ENCODE measurements around the gene LTB4R2. TPM values are rescaled to one million over a fixed set of nuclear protein-coding genes. Genes with fewer than 3 reads are reported as not detected.

LTB4R2 gene
- total and polyA plus RNA-seq, 7 experiments from 2014 or later: 2.1 to 26.8 (median 14.1) TPM

- Mint-ChIP-seq H3K4me3 (no peak overlapping the region), H3K27me3 (no peaks in the 10 kb centered on the region), H3K36me3 (peaks cover 6 to 35% (median 15%) of the 10 kb centered on the region in 5 donors), H3K9me3 (no peaks in the 10 kb centered on the region), H3K4me1 (peaks cover 0 to 7% (median 0%) of the 10 kb centered on the region in 7 donors), H3K27ac (no peak overlapping the region)
- no peaks in the 10 kb centered on the region for H3K9me3 ChIP-seq (ENCODE audit: control insufficient read depth in 2 of 3, low read length in 3 of 3)
- no peak for ATAC-seq
- CTCF ChIA-PET: no interaction called here
- DNase-seq: no peak
- POLR2A ChIA-PET: interaction anchor here (0.6 to 1.5 kb wide), 3 partner anchors 21 to 87 kb away, joined by 3 to 4 read pairs (median 3); partner anchors contain the start of genes GMPR2 and TINF2
- peaks cover 0 to 64% (median 0%) of the 10 kb centered on the region in 3 experiments for H3K36me3 ChIP-seq (ENCODE audit: control insufficient read depth in 2 of 3, insufficient read depth in 3 of 3, low read length in 3 of 3)
- intact Hi-C loops (cut with micrococcal nuclease): no loop called here
- no peak overlapping the region for H3K4me3 ChIP-seq (ENCODE audit: low read length)
- H3K4me1 ChIP-seq (ENCODE audit: control insufficient read depth in 2 of 2, insufficient read depth in 2 of 2, low read length in 2 of 2): no peaks in the 10 kb centered on the region
- no peaks in the 10 kb centered on the region for H3K27me3 ChIP-seq (ENCODE audit: control insufficient read depth in 2 of 2, insufficient read depth in 2 of 2, low read length in 2 of 2)
- H3K27ac ChIP-seq (ENCODE audit: low read depth, low read length): no peak overlapping the region
These were observed 46.1 kb upstream of the LTB4R2 start for GRCh38 chr14:24263848-24264247.

DNA sequence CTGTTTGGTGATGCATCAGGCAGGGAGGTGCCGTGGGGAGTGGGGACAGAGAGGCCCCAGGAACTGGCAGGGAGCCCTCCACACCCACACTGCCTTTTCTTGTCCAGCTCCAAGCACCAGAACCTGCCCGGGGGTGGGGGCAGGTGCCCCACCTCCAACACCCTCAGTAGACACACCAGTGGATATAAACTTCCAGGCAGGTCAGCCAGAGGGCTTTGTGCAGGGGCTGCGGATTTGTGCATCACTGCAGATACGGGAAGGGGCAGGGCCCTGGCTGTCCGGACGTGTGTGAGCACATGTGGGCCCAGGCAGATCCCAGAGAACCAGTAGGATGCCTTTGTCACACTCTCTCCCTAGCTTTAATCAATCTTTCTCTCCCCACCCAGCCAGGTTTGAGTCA lies 45.6 kb upstream of the LTB4R2 start:
- peaks cover 0 to 64% (median 0%) of the 10 kb centered on the region in 3 experiments for H3K36me3 ChIP-seq (ENCODE audit: control insufficient read depth in 2 of 3, insufficient read depth in 3 of 3, low read length in 3 of 3)
- no peaks in the 10 kb centered on the region for H3K9me3 ChIP-seq (ENCODE audit: control insufficient read depth in 2 of 3, low read length in 3 of 3)
- no peaks in the 10 kb centered on the region for H3K27me3 Mint-ChIP-seq
- intact Hi-C loops (cut with micrococcal nuclease): no loop called here
- peak overlapping the region in 1 of 9 donors; percentile 41 for H3K27ac Mint-ChIP-seq
- H3K27ac ChIP-seq (ENCODE audit: low read depth, low read length): no peak overlapping the region
- no peak for ATAC-seq
- peaks cover 6 to 37% (median 15%) of the 10 kb centered on the region in 5 donors for H3K36me3 Mint-ChIP-seq
- no peaks in the 10 kb centered on the region for H3K27me3 ChIP-seq (ENCODE audit: control insufficient read depth in 2 of 2, insufficient read depth in 2 of 2, low read length in 2 of 2)
- no peaks in the 10 kb centered on the region for H3K9me3 Mint-ChIP-seq
- no peak for DNase-seq
- H3K4me3 ChIP-seq (ENCODE audit: low read length): no peak overlapping the region
- ChIA-PET CTCF (interaction anchor here (0.6 to 0.7 kb wide), 2 partner anchors 34 to 39 kb away, joined by 3 read pairs; no protein-coding TSS in a partner anchor), POLR2A (interaction anchor here (0.5 to 1.7 kb wide), 5 partner anchors 21 to 88 kb away, joined by 3 to 4 read pairs (median 3); partner anchors contain the start of genes DHRS1, GMPR2, NOP9 and TINF2)
- peaks cover 0 to 7% (median 0%) of the 10 kb centered on the region in 7 donors for H3K4me1 Mint-ChIP-seq
- no peaks in the 10 kb centered on the region for H3K4me1 ChIP-seq (ENCODE audit: control insufficient read depth in 2 of 2, insufficient read depth in 2 of 2, low read length in 2 of 2)
- H3K4me3 Mint-ChIP-seq: no peak overlapping the region

DNA sequence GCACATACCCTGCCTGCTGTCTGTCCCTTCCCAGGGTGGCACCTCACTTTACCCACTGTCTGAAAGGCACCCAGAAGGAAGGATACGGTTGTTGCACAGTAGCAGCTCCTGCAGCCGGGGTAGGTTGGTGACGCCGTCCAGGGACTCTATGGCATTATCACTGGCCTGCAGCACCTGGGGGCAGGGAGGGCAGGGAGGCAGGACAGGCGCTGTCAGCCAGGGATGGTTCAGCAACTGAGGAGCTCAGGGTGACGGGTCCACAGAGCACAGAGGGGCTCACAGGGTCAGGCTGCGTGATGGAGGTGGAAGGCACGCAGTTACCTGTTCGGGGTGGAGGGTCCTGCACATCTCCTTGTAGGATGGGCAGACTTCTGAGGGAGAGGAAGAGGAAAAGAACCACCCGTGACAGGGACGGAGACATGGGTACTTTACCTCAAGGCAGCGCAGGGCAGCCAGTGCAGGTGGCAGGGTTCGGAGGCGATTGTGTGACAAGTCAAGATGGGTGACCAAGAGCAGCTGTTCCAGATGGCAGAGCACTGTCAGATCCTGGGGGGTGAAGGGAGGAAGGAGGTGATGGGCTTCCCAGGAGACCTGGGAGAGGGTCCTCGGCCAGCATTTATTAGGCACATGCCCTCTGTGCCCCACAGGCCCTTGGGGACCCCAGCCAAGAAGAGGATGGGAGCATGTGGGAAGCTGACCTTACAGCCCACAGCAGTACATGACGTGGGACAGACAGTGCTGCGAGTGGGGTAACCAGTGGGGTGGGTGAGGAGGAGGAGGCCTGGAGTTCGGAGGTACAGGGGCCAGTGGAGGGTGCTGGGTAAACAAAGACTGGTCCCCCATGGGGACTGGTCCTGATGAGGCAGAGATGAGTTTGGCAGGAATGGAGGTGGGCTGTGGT lies 43.3 kb upstream of the LTB4R2 start:
- H3K27ac ChIP-seq (ENCODE audit: low read depth, low read length): no peak overlapping the region
- H3K4me3 Mint-ChIP-seq: peak overlapping the region in 1 of 10 donors; percentile 39
- POLR2A ChIA-PET: interaction anchor here (0.5 kb wide), 1 partner anchor 1710 kb away, joined by 3 read pairs; no protein-coding TSS in a partner anchor
- H3K9me3 Mint-ChIP-seq: no peaks in the 10 kb centered on the region
- peaks cover 0 to 19% (median 12%) of the 10 kb centered on the region in 7 donors for H3K4me1 Mint-ChIP-seq
- H3K27me3 ChIP-seq (ENCODE audit: control insufficient read depth in 2 of 2, insufficient read depth in 2 of 2, low read length in 2 of 2): no peaks in the 10 kb centered on the region
- no peak for DNase-seq
- H3K36me3 ChIP-seq (ENCODE audit: control insufficient read depth in 2 of 3, insufficient read depth in 3 of 3, low read length in 3 of 3): peaks cover 0 to 63% (median 0%) of the 10 kb centered on the region in 3 experiments
- CTCF ChIA-PET: interaction anchor here (1.3 kb wide), 1 partner anchor 71 kb away, joined by 3 read pairs; no protein-coding TSS in a partner anchor
- H3K27ac Mint-ChIP-seq: peak overlapping the region in 3 of 9 donors; percentile 18 to 73 (median 41)
- no peak overlapping the region for H3K4me3 ChIP-seq (ENCODE audit: low read length)
- H3K27me3 Mint-ChIP-seq: no peaks in the 10 kb centered on the region
- no peak for ATAC-seq
- no peaks in the 10 kb centered on the region for H3K9me3 ChIP-seq (ENCODE audit: control insufficient read depth in 2 of 3, low read length in 3 of 3)
- intact Hi-C loops (cut with micrococcal nuclease): no loop called here
- peaks cover 6 to 29% (median 15%) of the 10 kb centered on the region in 5 donors for H3K36me3 Mint-ChIP-seq
- peaks cover 0 to 7% of the 10 kb centered on the region in 2 donors for H3K4me1 ChIP-seq (ENCODE audit: control insufficient read depth in 2 of 2, insufficient read depth in 2 of 2, low read length in 2 of 2)

- POLR2A ChIA-PET: no interaction called here
- peaks cover 0 to 63% (median 0%) of the 10 kb centered on the region in 3 experiments for H3K36me3 ChIP-seq (ENCODE audit: control insufficient read depth in 2 of 3, insufficient read depth in 3 of 3, low read length in 3 of 3)
- intact Hi-C loops (cut with micrococcal nuclease): no loop called here
- no peaks in the 10 kb centered on the region for H3K9me3 ChIP-seq (ENCODE audit: control insufficient read depth in 2 of 3, low read length in 3 of 3)
- no peaks in the 10 kb centered on the region for H3K9me3 Mint-ChIP-seq
- no peaks in the 10 kb centered on the region for H3K27me3 Mint-ChIP-seq
- CTCF ChIA-PET: no interaction called here
- no peak overlapping the region for H3K4me3 ChIP-seq (ENCODE audit: low read length)
- peaks cover 6 to 27% (median 15%) of the 10 kb centered on the region in 5 donors for H3K36me3 Mint-ChIP-seq
- H3K27ac ChIP-seq (ENCODE audit: low read depth, low read length): no peak overlapping the region
- no peak for DNase-seq
- H3K4me1 ChIP-seq (ENCODE audit: control insufficient read depth in 2 of 2, insufficient read depth in 2 of 2, low read length in 2 of 2): peaks cover 8 to 14% of the 10 kb centered on the region in 2 donors
- peaks cover 8 to 28% (median 21%) of the 10 kb centered on the region in 7 donors for H3K4me1 Mint-ChIP-seq
- ATAC-seq: no peak
- H3K27me3 ChIP-seq (ENCODE audit: control insufficient read depth in 2 of 2, insufficient read depth in 2 of 2, low read length in 2 of 2): no peaks in the 10 kb centered on the region
- H3K4me3 Mint-ChIP-seq: peak overlapping the region in 1 of 10 donors; percentile 48
- no peak overlapping the region for H3K27ac Mint-ChIP-seq
These were observed 42.4 kb upstream of the LTB4R2 start for GRCh38 chr14:24267516-24267915.

DNA sequence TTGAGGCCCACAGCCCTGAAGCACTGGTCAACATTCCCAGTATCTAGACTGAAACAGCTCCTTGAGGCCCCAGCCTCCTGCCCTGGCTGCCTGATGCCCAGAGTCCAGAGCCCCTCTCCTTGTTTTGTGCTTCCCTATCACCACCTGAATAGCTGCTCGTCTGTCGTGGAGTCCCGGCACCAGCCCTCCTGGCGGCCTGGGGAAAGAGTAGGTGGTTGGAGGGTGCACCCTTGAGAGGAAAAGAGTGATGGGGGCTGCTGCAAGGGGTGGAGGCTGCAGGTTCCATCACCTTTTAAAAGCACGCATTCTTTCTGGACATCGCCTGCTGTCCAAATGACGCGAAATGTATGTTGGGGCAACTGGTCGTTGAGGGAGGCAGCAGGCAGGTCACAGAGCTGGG lies 41.7 kb upstream of the LTB4R2 start:
- Mint-ChIP-seq H3K4me3 (no peak overlapping the region), H3K4me1 (peaks cover 12 to 34% (median 27%) of the 10 kb centered on the region in 7 donors), H3K9me3 (no peaks in the 10 kb centered on the region), H3K27me3 (no peaks in the 10 kb centered on the region), H3K36me3 (peaks cover 6 to 26% (median 15%) of the 10 kb centered on the region in 5 donors), H3K27ac (no peak overlapping the region)
- Histone ChIP-seq H3K4me1 (ENCODE audit: control insufficient read depth in 2 of 2, insufficient read depth in 2 of 2, low read length in 2 of 2) (peaks cover 12 to 17% of the 10 kb centered on the region in 2 donors), H3K9me3 (ENCODE audit: control insufficient read depth in 2 of 3, low read length in 3 of 3) (no peaks in the 10 kb centered on the region), H3K36me3 (ENCODE audit: control insufficient read depth in 2 of 3, insufficient read depth in 3 of 3, low read length in 3 of 3) (peaks cover 0 to 63% (median 0%) of the 10 kb centered on the region in 3 experiments), H3K27me3 (ENCODE audit: control insufficient read depth in 2 of 2, insufficient read depth in 2 of 2, low read length in 2 of 2) (no peaks in the 10 kb centered on the region), H3K4me3 (ENCODE audit: low read length) (no peak overlapping the region), H3K27ac (ENCODE audit: low read depth, low read length) (no peak overlapping the region)
- DNase-seq (no peak), ATAC-seq (no peak)
- ChIA-PET CTCF (interaction anchor here (0.6 to 1.2 kb wide), 3 partner anchors 25 to 29 kb away, joined by 3 to 4 read pairs (median 4); partner anchors contain the start of gene TINF2), POLR2A (interaction anchor here (1.3 to 4.8 kb wide), 2 partner anchors 25 to 55 kb away, joined by 3 to 87 read pairs; partner anchors contain the start of genes CHMP4A and TINF2)
- intact Hi-C loops (cut with micrococcal nuclease): no loop called here

- Mint-ChIP-seq H3K27me3 (no peaks in the 10 kb centered on the region), H3K9me3 (no peaks in the 10 kb centered on the region), H3K36me3 (peaks cover 6 to 26% (median 15%) of the 10 kb centered on the region in 5 donors), H3K4me3 (peak overlapping the region in 4 of 10 donors; percentile 25 to 93 (median 35)), H3K27ac (peak overlapping the region in 2 of 9 donors; percentile 21 to 46), H3K4me1 (peaks cover 23 to 46% (median 38%) of the 10 kb centered on the region in 7 donors)
- H3K27me3 ChIP-seq (ENCODE audit: control insufficient read depth in 2 of 2, insufficient read depth in 2 of 2, low read length in 2 of 2): no peaks in the 10 kb centered on the region
- no peak for DNase-seq
- no peak overlapping the region for H3K4me3 ChIP-seq (ENCODE audit: low read length)
- intact Hi-C loops (cut with micrococcal nuclease): no loop called here
- no peaks in the 10 kb centered on the region for H3K9me3 ChIP-seq (ENCODE audit: control insufficient read depth in 2 of 3, low read length in 3 of 3)
- H3K36me3 ChIP-seq (ENCODE audit: control insufficient read depth in 2 of 3, insufficient read depth in 3 of 3, low read length in 3 of 3): peaks cover 0 to 53% (median 0%) of the 10 kb centered on the region in 3 experiments
- H3K4me1 ChIP-seq (ENCODE audit: control insufficient read depth in 2 of 2, insufficient read depth in 2 of 2, low read length in 2 of 2): peaks cover 17 to 21% of the 10 kb centered on the region in 2 donors
- no peak for ATAC-seq
- CTCF ChIA-PET: interaction anchor here (1.2 to 4.0 kb wide), 3 partner anchors 26 to 64 kb away, joined by 4 to 24 read pairs (median 9); partner anchors contain the start of gene TINF2
- H3K27ac ChIP-seq (ENCODE audit: low read depth, low read length): no peak overlapping the region
- POLR2A ChIA-PET: interaction anchor here (1.2 to 4.8 kb wide), 5 partner anchors 27 to 56 kb away, joined by 3 to 87 read pairs (median 37); partner anchors contain the start of genes CHMP4A, DHRS1, LTB4R and LTB4R2
These were observed 40.6 kb upstream of the LTB4R2 start for GRCh38 chr14:24269368-24269767.
